Fibroblast of lung (primary cell): ENCODE measurements around the gene PIGR.

Source experiments
- EZH2 ChIP-seq: IDR thresholded peaks from 2 replicates; pipeline ENCODE4 v1.5.1; 2012; ENCODE audit warnings: low read length, control low read depth, mild to moderate bottlenecking; ENCODE audit errors: missing control alignments
- TF ChIP-seq, protein P1 (sequence below), 2 donors: IDR thresholded peaks in 1 of 2; conservative IDR thresholded peaks in 1 of 2; 1 replicate in 1 of 2; 2 replicates in 1 of 2; pipeline ENCODE4 v1.5.1; 2011 to 2012; ENCODE audit warnings: low read length in 2 of 2, control low read depth in 1 of 2, inconsistent platforms in 1 of 2, low read depth in 1 of 2, mild to moderate bottlenecking in 1 of 2

DNA sequence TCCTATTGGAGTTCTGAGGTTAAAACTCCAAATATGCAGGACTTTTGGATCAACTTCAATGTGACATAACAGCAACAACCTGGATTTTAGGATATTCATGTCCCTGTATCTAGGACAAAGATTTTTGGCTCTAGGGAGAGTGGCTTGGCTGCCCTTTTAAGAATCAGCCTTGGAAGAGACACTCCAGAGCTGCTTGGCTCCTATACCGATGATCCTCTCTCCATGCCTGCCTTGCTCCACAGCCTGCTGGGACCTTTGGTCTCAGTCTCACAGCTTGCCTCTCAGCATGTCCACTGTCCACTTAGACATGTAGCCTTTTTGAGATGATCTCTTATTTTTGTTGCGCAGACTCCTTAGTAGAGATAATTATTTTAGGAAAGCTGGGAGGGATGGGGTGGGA, 20.0 kb downstream of the PIGR start:
- TF ChIP-seq, protein P1, sequence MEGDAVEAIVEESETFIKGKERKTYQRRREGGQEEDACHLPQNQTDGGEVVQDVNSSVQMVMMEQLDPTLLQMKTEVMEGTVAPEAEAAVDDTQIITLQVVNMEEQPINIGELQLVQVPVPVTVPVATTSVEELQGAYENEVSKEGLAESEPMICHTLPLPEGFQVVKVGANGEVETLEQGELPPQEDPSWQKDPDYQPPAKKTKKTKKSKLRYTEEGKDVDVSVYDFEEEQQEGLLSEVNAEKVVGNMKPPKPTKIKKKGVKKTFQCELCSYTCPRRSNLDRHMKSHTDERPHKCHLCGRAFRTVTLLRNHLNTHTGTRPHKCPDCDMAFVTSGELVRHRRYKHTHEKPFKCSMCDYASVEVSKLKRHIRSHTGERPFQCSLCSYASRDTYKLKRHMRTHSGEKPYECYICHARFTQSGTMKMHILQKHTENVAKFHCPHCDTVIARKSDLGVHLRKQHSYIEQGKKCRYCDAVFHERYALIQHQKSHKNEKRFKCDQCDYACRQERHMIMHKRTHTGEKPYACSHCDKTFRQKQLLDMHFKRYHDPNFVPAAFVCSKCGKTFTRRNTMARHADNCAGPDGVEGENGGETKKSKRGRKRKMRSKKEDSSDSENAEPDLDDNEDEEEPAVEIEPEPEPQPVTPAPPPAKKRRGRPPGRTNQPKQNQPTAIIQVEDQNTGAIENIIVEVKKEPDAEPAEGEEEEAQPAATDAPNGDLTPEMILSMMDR (conservative IDR thresholded peaks at IDR 0.05 in 1 of 2, IDR thresholded peaks at IDR 0.05 in 1 of 2; ENCODE audit: low read depth in 1 of 2, low read length in 2 of 2): no peak
- TF ChIP-seq EZH2: no peak
